ENCODE results near the gene KLHDC3.

KLHDC3 gene

GRCh38 chr6:43013097-43013842 lies 779 bp upstream of the KLHDC3 start:
- no peak for DNase-seq (ENCODE audit: low spot score)
- TF ChIP-seq CTCF (IDR thresholded peaks at IDR 0.05; ENCODE audit: extremely low read depth, insufficient read depth, missing control alignments): no peak
- in situ Hi-C loops (cut with MboI; ENCODE audit: low pct_unique_long_range_greater_than_20kb, low sequenced_read_pairs, unreplicated experiment): no loop called here

- in situ Hi-C loops (cut with MboI; ENCODE audit: low pct_unique_long_range_greater_than_20kb, low sequenced_read_pairs, unreplicated experiment): no loop called here
- TF ChIP-seq CTCF (IDR thresholded peaks at IDR 0.05; ENCODE audit: extremely low read depth, insufficient read depth, missing control alignments): no peak
- DNase-seq (ENCODE audit: low spot score): no peak
These were observed 423 bp downstream of the KLHDC3 start for GRCh38 chr6:43014434-43014909.

GRCh38 chr6:43016176-43016942 lies 2.3 kb downstream of the KLHDC3 start:
- DNase-seq (ENCODE audit: low spot score): no peak
- in situ Hi-C loops (cut with MboI; ENCODE audit: low pct_unique_long_range_greater_than_20kb, low sequenced_read_pairs, unreplicated experiment): no loop called here
- no peak for TF ChIP-seq CTCF (IDR thresholded peaks at IDR 0.05; ENCODE audit: extremely low read depth, insufficient read depth, missing control alignments)

- in situ Hi-C loops (cut with MboI; ENCODE audit: low pct_unique_long_range_greater_than_20kb, low sequenced_read_pairs, unreplicated experiment): no loop called here
- DNase-seq (ENCODE audit: low spot score): no peak
- TF ChIP-seq CTCF (IDR thresholded peaks at IDR 0.05; ENCODE audit: extremely low read depth, insufficient read depth, missing control alignments): no peak
These were observed 2.9 kb downstream of the KLHDC3 start for GRCh38 chr6:43016943-43017334.

- in situ Hi-C loops (cut with MboI; ENCODE audit: low pct_unique_long_range_greater_than_20kb, low sequenced_read_pairs, unreplicated experiment): no loop called here
- DNase-seq (ENCODE audit: low spot score): no peak
- no peak for TF ChIP-seq CTCF (IDR thresholded peaks at IDR 0.05; ENCODE audit: extremely low read depth, insufficient read depth, missing control alignments)
These were observed 5.1 kb downstream of the KLHDC3 start for GRCh38 chr6:43019152-43019551.

GRCh38 chr6:43020052-43020705 lies 6.1 kb downstream of the KLHDC3 start:
- DNase-seq (ENCODE audit: low spot score): no peak
- in situ Hi-C loops (cut with MboI; ENCODE audit: low pct_unique_long_range_greater_than_20kb, low sequenced_read_pairs, unreplicated experiment): no loop called here
- TF ChIP-seq CTCF (IDR thresholded peaks at IDR 0.05; ENCODE audit: extremely low read depth, insufficient read depth, missing control alignments): no peak
